Bladder microvascular endothelial cell (primary cell): Measurements from ENCODE around the gene MYOC. TPM values are rescaled to one million over a fixed set of nuclear protein-coding genes. Genes with fewer than 3 reads are reported as not detected.

Experiments used
- total RNA-seq: library from RNA; depleted of rRNA; stranded (reverse); fragments of >200 nt; gene quantifications from 2 replicates; pipeline ENCODE4 v1.2.3, GENCODE V29; 2014

Gene MYOC
- not detected in 2 replicates for total RNA-seq

DNA sequence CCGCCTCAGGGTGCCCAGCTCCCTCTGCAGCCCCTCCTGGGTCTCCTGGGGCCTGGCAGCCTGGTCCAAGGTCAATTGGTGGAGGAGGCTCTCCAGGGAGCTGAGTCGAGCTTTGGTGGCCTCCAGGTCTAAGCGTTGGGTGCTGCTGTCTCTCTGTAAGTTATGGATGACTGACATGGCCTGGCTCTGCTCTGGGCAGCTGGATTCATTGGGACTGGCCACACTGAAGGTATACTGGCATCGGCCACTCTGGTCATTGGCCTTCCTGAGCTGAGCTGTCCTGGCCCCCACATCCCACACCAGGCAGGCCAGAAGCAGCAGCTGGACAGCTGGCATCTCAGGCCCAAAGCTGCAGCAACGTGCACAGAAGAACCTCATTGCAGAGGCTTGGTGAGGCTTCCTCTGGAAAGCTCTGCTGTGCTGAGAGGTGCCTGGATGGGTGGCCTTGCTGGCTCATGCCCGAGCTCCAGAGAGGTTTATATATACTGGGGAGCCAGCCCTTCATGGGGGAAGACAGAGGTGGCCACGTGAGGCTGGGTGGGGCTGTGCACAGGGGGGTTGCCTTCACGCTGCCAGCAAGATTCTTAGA, at the start of gene MYOC:
TSS of gene MYOC (minus strand) at position 455 of the 589 bp plus-strand sequence. CDS start at position 378, 77 bp downstream.

GRCh38 chr1:171622152-171622462, 30.4 kb downstream of the MYOC start, which contains the start of gene MYOCOS:
Gene MYOCOS (plus strand): TSS chr1:171622243. CDS start chr1:171623884, 1,641 bp downstream.

Other genes starting within 250 kb of the MYOC start
- gene PRRC2C, start 167.2 kb downstream of the MYOC start, total RNA-seq, result 29.0 and 76.5 TPM in 2 replicates
- 0.06 TPM in 1 of 2 replicates, not detected in the other for gene MYOCOS, start 30.4 kb downstream of the MYOC start, total RNA-seq
- gene VAMP4, start 89.4 kb upstream of the MYOC start, total RNA-seq, result 4.4 and 8.5 TPM in 2 replicates
- gene METTL13, start 129.0 kb upstream of the MYOC start, total RNA-seq, result 18.9 and 38.0 TPM in 2 replicates
- gene DNM3, start 188.8 kb upstream of the MYOC start, total RNA-seq, result 3.1 and 4.2 TPM in 2 replicates